DND-41 (cell line): Measurements from ENCODE around the gene THSD4.

Source experiments
- ATAC-seq: fragments of 200-7000 bp; cut with Tn5 transposase; 3 replicates; pipeline ENCODE4 v1.9.1; 2021; ENCODE audit warnings: low read depth; ENCODE audit not compliant: insufficient read depth
- DNase-seq: peaks from one replicate; pipeline ENCODE4 v3.0.0-alpha.2; 2020
- H2AFZ ChIP-seq: 2 replicates; pipeline ENCODE4 v1.6.0; 2012; ENCODE audit warnings: low read depth, low read length
- H3K27ac ChIP-seq: 2 replicates; pipeline ENCODE4 v1.5.1; 2012; ENCODE audit warnings: low read length, inconsistent platforms
- H3K27me3 ChIP-seq: fragments of 200-600 bp; sonication (generic); 2 replicates; pipeline ENCODE4 v1.6.0; 2012; ENCODE audit warnings: low read length, mild to moderate bottlenecking, inconsistent platforms; ENCODE audit not compliant: insufficient read depth, poor library complexity
- H3K36me3 ChIP-seq: 2 replicates; pipeline ENCODE4 v1.5.1; 2012; ENCODE audit warnings: low read length, inconsistent platforms; ENCODE audit not compliant: insufficient read depth
- H3K4me1 ChIP-seq: 2 replicates; pipeline ENCODE4 v1.5.1; 2012; ENCODE audit warnings: mild to moderate bottlenecking, low read length; ENCODE audit not compliant: insufficient read depth
- H3K4me2 ChIP-seq: 2 replicates; pipeline ENCODE4 v1.6.0; 2012; ENCODE audit warnings: mild to moderate bottlenecking, moderate library complexity, low read length, inconsistent platforms; ENCODE audit not compliant: insufficient read depth
- H3K4me3 ChIP-seq, 2 experiments: fragments of 200-600 bp in 1 of 2; shearing (Covaris generic) in 1 of 2; 2 replicates each; pipeline ENCODE4 v1.5.1; 2012 to 2016; ENCODE audit warnings: inconsistent platforms in 2 of 2, low read length in 2 of 2, mild to moderate bottlenecking in 2 of 2, low read depth in 1 of 2, moderate library complexity in 1 of 2
- H3K79me2 ChIP-seq: 2 replicates; pipeline ENCODE4 v1.6.0; 2012; ENCODE audit warnings: low read length, inconsistent platforms; ENCODE audit not compliant: insufficient read depth
- H3K9ac ChIP-seq: 2 replicates; pipeline ENCODE4 v1.6.0; 2012; ENCODE audit warnings: low read depth, mild to moderate bottlenecking, inconsistent platforms, low read length, moderate library complexity
- H3K9me3 ChIP-seq: 2 replicates; pipeline ENCODE4 v1.5.1; 2012; ENCODE audit warnings: low read length, moderate library complexity, mild to moderate bottlenecking, inconsistent platforms; ENCODE audit not compliant: insufficient read depth, severe bottlenecking
- H4K20me1 ChIP-seq: 2 replicates; pipeline ENCODE4 v1.6.0; 2012; ENCODE audit warnings: low read length; ENCODE audit not compliant: insufficient read depth
- CTCF ChIP-seq: IDR thresholded peaks from 2 replicates; pipeline ENCODE4 v1.5.1; 2012; ENCODE audit warnings: borderline replicate concordance, low read length, moderate library complexity, mild to moderate bottlenecking; ENCODE audit not compliant: poor library complexity, severe bottlenecking; ENCODE audit errors: extremely low read depth
- EZH2 ChIP-seq: IDR thresholded peaks from 3 replicates; pipeline ENCODE4 v1.6.1; 2012; ENCODE audit warnings: borderline replicate concordance, low read depth, mild to moderate bottlenecking, moderate library complexity, low read length, inconsistent platforms; ENCODE audit not compliant: severe bottlenecking

The THSD4 gene

GRCh38 chr15:71573599-71573998 lies 458.3 kb downstream of the THSD4 start:
- Histone ChIP-seq H2AFZ (no peak overlapping the region), H3K36me3 (no peaks in the 10 kb centered on the region), H3K27me3 (peaks cover 2% of the 10 kb centered on the region), H3K9ac (no peak overlapping the region), H4K20me1 (no peaks in the 10 kb centered on the region), H3K27ac (no peak overlapping the region), H3K4me1 (no peaks in the 10 kb centered on the region), H3K9me3 (no peaks in the 10 kb centered on the region), H3K4me2 (no peak overlapping the region), H3K79me2 (no peaks in the 10 kb centered on the region), H3K4me3 (no peak overlapping the region)
- TF ChIP-seq CTCF (no peak), EZH2 (no peak)
- ATAC-seq: no peak
- no peak for DNase-seq

- no peak overlapping the region for H2AFZ ChIP-seq
- no peak overlapping the region for H3K27ac ChIP-seq
- no peaks in the 10 kb centered on the region for H3K9me3 ChIP-seq
- DNase-seq (no peak), ATAC-seq (no peak)
- no peaks in the 10 kb centered on the region for H3K79me2 ChIP-seq
- TF ChIP-seq EZH2: no peak
- peak; percentile 43 for TF ChIP-seq CTCF
- no peaks in the 10 kb centered on the region for H3K36me3 ChIP-seq
- no peaks in the 10 kb centered on the region for H3K4me1 ChIP-seq
- peaks cover 2% of the 10 kb centered on the region for H3K27me3 ChIP-seq
- no peaks in the 10 kb centered on the region for H4K20me1 ChIP-seq
- H3K9ac ChIP-seq: no peak overlapping the region
- H3K4me3 ChIP-seq: no peak overlapping the region
- no peak overlapping the region for H3K4me2 ChIP-seq
Observed at GRCh38 chr15:71575474-71576045, 460.3 kb downstream of the THSD4 start.

- ATAC-seq (no peak), DNase-seq (no peak)
- Histone ChIP-seq H3K9ac (no peak overlapping the region), H4K20me1 (no peaks in the 10 kb centered on the region), H3K4me3 (no peak overlapping the region), H3K79me2 (no peaks in the 10 kb centered on the region), H3K27ac (no peak overlapping the region), H3K27me3 (peaks cover 2% of the 10 kb centered on the region), H3K9me3 (no peaks in the 10 kb centered on the region), H3K36me3 (no peaks in the 10 kb centered on the region), H3K4me1 (no peaks in the 10 kb centered on the region), H2AFZ (no peak overlapping the region), H3K4me2 (no peak overlapping the region)
- TF ChIP-seq EZH2: no peak
- TF ChIP-seq CTCF: no peak
Observed at GRCh38 chr15:71577071-71577470, 461.8 kb downstream of the THSD4 start.

- Histone ChIP-seq H3K27me3 (no peaks in the 10 kb centered on the region), H2AFZ (no peak overlapping the region), H3K4me3 (no peak overlapping the region), H3K4me2 (no peak overlapping the region), H3K4me1 (no peaks in the 10 kb centered on the region), H3K9me3 (peaks cover 4% of the 10 kb centered on the region), H3K36me3 (no peaks in the 10 kb centered on the region), H3K27ac (no peak overlapping the region), H3K79me2 (no peaks in the 10 kb centered on the region), H3K9ac (no peak overlapping the region), H4K20me1 (no peaks in the 10 kb centered on the region)
- DNase-seq (no peak), ATAC-seq (no peak)
- TF ChIP-seq EZH2: no peak
- no peak for TF ChIP-seq CTCF
Observed at GRCh38 chr15:71581398-71581930, 466.2 kb downstream of the THSD4 start.
